HEK293 (cell line): ENCODE measurements around the gene LRFN2.

Source experiments
- GLI4 ChIP-seq: fragments of 450-650 bp; formaldehyde crosslinking; IDR thresholded peaks from 2 replicates; pipeline ENCODE4 v1.5.1; 2016; ENCODE audit warnings: missing biosample characterization, missing genetic modification characterization
- ZNF24 ChIP-seq: fragments of 450-650 bp; formaldehyde crosslinking; IDR thresholded peaks from 2 replicates; pipeline ENCODE4 v1.5.1; 2016; ENCODE audit warnings: missing biosample characterization, missing genetic modification characterization
- TF ChIP-seq, protein P1 (sequence below): fragments of 450-650 bp; formaldehyde crosslinking; IDR thresholded peaks from 2 replicates; pipeline ENCODE4 v1.5.1; 2016; ENCODE audit warnings: missing biosample characterization, missing genetic modification characterization

DNA sequence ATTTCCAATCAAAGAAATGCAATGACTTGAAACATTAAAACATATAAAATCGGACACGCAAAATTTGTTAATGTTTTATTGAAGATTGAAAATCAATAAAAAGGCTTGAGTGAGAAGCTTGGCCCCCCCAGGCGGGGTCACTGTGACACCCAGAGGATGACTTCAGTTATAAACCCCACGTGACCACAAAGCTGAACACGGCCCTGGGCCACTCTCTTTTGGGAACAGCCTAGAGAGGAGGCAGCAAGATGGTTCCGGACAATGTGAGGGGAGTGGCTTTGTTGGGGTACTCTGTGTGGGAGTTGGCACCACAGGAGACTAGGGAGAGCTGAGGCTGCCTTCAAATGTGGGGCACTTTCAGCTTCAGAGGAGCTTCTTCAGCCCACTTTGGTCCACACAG is 172.5 kb downstream of the LRFN2 start:
- TF ChIP-seq GLI4 (tag by site-specific recombination) (no peak), ZNF24 (no peak)
- TF ChIP-seq, protein P1, sequence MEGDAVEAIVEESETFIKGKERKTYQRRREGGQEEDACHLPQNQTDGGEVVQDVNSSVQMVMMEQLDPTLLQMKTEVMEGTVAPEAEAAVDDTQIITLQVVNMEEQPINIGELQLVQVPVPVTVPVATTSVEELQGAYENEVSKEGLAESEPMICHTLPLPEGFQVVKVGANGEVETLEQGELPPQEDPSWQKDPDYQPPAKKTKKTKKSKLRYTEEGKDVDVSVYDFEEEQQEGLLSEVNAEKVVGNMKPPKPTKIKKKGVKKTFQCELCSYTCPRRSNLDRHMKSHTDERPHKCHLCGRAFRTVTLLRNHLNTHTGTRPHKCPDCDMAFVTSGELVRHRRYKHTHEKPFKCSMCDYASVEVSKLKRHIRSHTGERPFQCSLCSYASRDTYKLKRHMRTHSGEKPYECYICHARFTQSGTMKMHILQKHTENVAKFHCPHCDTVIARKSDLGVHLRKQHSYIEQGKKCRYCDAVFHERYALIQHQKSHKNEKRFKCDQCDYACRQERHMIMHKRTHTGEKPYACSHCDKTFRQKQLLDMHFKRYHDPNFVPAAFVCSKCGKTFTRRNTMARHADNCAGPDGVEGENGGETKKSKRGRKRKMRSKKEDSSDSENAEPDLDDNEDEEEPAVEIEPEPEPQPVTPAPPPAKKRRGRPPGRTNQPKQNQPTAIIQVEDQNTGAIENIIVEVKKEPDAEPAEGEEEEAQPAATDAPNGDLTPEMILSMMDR, result no peak
